Cortex of kidney (tissue), 1 donor: ENCODE results near the gene SND1.

ENCODE experiments used
- DNase-seq: peaks from one replicate; lab custom pipeline; 2025; lab: John Stamatoyannopoulos, UW

Gene SND1

GRCh38 chr7:127870231-127870907 lies 218.4 kb downstream of the SND1 start:
- no peak for DNase-seq

DNA sequence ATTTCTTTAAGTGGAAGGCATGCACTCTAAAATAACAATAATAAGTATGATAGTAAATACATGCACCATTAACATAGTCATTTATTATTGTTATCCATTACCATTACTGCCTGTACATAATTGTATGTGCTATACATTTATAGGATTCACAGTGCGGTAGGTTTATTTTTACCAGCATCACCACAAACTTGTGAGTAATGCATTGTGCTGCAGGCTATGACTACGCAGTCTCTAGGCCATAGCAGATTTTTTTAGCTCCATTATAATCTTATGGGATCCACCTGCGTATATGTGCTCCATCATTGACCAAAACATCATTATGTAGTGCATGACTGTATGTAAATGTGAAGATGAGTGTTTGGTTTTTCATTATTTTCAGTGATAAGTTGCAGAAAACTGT lies 219.2 kb downstream of the SND1 start:
- DNase-seq: no peak

GRCh38 chr7:127872122-127872521 lies 220.1 kb downstream of the SND1 start:
- no peak for DNase-seq

DNA sequence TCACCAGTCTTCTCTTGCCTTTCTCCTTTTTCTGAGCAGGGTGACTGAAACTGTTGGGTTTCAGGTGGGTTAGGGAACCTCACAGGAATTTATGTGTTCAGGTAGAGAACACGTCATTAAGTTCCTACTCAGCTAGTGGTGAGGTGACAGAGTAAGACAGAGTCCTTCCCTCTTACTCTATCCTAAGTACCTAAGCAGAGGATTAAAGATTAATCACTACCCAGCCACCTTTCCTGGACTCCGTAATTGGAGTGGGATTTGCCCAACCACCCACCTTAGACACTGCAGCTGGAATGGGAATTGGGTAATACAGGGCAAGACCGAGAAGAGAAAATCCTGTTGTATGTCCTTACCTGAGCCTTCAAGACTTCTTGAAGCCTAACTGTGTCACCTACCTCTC lies 221.2 kb downstream of the SND1 start:
- DNase-seq: no peak

DNA sequence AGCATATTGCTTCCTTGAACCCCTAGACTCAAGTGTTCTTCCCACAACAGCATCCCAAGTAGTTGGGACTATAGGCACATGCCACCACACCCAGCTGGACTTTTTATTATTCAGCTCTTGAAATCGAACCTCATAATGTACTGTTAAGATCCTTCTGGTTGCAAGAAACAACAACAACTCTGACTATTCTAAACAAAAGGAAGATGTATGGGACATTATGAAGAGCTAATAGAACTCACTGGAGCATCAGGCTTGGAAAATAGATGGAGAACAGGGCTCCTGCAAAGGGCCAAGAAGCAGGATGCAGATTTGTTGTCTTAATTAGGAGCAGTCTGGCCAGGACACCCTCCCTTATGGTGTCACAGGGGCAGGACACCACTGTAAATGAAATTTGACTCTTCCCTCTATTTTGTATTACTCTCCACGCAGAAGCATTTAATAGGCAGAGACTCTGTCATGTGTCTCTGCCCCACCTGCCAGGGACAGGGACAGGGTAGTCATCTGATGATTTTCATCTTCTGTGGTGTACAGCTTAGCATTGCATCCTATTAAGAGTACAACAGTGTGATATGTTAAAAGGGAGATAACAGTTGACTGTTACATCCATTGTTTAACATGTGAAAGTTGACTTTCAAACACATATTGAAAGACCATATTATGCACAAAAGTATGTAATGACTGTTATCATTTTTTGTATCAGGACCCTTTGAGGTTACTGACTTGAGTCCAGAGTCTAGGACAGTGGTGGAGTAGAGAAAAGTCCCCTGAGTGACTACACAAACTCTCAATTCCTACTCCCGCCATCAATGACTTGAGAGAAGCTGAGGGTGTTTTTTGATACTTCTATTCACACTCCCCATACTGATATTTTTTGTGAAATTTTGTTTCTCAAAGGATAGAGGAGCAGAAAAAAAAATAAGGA lies 222.0 kb downstream of the SND1 start:
- DNase-seq: no peak

DNA sequence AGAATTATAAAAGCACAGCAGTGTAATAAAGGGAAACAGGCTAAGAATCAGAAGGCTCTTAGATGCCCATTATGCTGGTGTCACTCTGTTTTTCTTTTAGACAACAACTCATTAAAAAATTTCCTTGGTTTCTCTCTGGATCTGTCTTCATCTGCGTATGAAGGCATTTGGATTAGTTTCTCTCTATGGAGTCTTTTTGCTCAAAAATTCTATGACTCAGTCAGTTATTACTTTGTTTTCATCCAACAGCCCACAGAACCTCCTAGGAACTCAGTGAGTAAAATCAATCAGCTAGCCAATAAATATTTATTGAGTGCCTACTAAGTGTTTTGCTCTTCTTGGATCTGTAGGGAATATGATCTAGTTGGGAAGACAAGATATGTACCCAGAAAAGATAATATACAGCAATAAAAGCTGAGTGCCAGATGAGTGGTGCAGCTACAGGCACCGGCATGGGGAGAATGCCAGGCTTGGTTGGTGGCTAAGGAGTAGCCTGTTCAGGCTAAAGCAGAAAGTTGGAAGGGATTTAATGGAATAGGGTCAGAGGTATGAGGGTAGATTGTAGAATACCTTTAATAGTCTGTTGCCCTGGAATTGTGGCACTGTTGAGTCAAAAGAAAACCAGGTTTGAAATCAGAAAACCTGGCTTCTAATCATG lies 223.1 kb downstream of the SND1 start:
- DNase-seq: no peak

DNA sequence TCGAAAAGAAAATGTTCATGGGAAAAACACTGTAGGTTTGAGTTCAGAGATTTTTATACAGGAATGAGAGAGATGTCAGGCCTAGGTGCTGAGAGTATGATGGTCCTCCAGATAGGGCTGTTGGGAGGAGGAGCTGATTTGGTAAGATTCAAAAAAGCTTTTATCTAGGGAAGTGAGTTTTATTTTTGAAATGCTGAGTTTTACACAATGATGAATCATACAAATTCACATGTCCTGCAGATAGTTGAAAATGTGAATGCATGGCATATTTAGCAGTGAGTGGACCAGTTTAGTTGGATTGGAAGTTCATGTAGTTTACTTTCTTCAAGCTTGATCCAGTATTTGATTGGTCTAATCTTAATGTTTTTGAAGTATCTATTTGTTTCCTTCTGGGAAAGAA lies 224.4 kb downstream of the SND1 start:
- no peak for DNase-seq

DNA sequence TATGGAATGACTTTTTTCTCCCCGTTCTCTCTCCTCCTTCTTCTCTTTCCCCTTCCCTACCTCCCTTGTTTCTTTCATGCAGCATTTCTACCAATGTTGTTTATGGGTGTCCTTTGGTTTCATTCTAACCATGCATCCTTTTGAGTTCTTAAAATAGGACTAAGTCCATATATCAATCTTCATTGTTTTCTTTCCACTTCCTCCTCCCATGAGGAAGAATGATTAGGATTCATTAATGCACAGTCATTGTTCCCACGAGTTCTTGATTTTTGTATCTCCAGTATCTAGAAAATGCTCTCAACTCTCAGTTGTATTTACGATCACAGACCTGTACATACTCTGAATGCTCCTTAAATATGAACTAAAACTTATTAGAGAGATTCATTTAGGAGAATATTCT lies 226.0 kb downstream of the SND1 start:
- DNase-seq: no peak

DNA sequence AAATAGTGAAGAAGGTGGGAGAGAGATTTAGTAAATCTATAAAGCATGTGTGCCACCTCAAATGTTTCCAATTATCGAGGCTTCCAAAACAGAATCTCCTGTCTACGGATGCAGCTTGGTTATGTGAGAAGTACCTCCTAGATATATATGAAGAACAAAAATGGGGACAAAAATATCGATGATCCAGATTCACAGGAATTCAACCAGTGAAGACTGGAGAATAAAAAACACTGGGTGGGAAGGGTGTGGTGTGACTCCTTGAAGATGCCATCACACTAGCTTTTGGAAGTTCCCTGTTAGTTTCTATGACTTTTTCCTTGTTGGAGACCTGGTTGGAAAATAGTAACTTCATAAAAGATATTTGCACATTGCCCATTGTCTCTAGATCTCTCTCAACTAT lies 226.8 kb downstream of the SND1 start:
- no peak for DNase-seq

- no peak for DNase-seq
Measured at GRCh38 chr7:127879436-127879835, 227.4 kb downstream of the SND1 start.

GRCh38 chr7:127879942-127880341 lies 227.9 kb downstream of the SND1 start:
- no peak for DNase-seq

- no peak for DNase-seq
Measured at GRCh38 chr7:127880454-127880853, 228.5 kb downstream of the SND1 start.

DNA sequence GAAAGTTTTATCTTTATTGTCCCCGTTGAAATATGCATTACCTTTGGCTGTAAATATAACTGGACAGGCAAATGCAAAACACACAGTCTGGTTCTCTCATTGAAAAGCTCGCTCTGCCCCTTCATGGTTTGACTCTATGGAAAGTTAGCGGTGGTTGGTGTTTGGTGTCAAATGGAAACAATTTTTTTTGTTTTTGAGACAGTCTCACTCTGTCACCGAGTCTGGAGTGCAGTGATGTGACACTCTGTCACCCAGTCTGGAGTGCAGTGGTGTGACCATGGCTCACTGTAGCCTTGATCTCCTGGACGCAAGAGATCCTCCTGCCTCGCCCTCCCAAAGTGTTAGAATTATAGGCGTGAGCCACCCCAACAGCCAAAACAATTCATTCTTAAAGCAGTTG lies 229.6 kb downstream of the SND1 start:
- no peak for DNase-seq

- DNase-seq: no peak
Measured at GRCh38 chr7:127882313-127882920, 230.4 kb downstream of the SND1 start.

- no peak for DNase-seq
Measured at GRCh38 chr7:127884066-127884559, 232.1 kb downstream of the SND1 start.

GRCh38 chr7:127885222-127885772 lies 233.3 kb downstream of the SND1 start:
- no peak for DNase-seq

GRCh38 chr7:127885843-127886242 lies 233.8 kb downstream of the SND1 start:
- DNase-seq: no peak

- no peak for DNase-seq
Measured at GRCh38 chr7:127886248-127886647, 234.3 kb downstream of the SND1 start.

- no peak for DNase-seq
Measured at GRCh38 chr7:127887096-127887495, 235.1 kb downstream of the SND1 start.

DNA sequence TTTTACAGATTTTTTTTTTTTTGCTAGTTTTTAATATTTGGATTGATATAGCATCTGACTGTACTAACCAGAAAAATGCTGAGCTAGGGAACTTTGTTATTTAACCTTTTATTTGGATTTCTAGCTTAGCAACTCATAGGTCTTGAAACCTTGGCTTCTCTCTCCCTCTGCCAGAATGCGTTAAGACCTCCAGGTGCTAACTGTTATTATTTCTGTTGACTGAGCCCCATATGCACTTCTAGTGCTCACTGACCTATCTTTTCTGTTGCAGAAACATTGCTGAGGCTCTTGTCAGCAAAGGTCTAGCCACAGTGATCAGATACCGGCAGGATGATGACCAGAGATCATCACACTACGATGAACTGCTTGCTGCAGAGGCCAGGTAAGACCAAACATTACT lies 235.6 kb downstream of the SND1 start:
- DNase-seq: no peak

DNA sequence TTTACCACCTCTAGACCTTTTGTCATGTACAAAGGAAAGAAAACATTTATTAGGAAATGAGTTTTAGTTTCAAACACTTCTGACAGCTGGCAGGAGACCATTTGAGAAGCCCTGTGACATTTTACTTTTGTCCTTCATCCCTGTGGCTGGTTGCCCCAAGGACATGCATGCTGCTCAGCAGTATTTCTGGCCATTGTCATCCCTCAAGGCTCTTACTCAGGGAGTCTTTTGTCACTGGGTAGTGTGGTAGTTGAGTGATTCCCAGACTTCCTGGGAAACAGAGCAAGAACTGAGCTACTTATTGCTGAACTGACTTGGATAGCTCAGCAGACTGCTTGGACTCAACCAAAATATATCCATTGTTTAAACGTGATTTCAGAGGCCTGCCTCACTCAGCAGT lies 236.4 kb downstream of the SND1 start:
- DNase-seq: no peak

- no peak for DNase-seq
Measured at GRCh38 chr7:127888825-127889224, 236.8 kb downstream of the SND1 start.
